HL-60/S4 treated with phorbol 12-myristate 13-acetate at 8.2 ng/mL for 4 days and 3 days (cell line): ENCODE data around the gene GDF9.

Experiments
- in situ Hi-C: fragments of 300-500 bp; cut with MboI; formaldehyde crosslinking; loops from 2 replicates; pipeline ENCODE4 v1.15.0; 2022; ENCODE audit warnings: low sequenced_read_pairs

The GDF9 gene

DNA sequence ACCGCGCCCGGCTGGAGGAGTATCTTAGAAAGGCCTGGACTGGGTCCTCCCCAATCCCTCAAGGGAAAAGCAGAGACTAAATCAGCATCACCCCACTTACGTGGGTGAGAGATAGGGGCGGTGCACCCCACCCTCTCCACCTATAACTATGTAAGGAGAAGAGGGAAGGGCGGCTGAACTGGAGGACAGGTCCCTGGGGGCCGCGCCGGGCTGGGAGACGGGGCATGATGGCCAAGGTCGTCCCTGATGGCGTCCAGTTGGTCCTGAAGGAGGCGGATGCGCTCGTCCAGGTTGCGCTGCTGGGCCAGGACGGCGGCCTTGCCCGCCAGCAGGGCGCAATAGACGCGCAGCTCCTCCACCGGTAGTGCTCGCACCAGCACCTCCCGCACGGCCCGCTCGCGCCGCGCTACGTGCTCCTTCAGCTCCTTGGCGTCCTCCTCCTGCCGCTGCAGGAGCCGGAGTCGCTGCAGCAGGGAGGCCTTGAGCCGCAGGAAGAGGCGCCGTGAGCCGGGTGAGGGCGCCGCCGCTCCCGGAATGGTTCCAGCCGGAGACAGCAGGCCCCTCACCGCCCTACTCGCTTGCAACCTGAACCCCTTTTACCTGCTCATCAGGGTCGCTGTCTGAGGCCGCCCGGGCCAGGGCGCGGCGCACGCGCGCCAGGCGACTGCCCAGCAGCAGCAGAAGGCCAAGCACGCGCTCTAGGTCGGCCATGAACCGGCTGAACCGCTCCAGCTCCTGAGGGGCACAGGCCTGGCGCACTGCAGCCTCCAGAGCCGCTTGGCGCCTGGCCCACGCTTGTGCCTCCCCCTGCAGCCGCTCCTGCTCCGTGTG is 43.4 kb downstream of the GDF9 start:
- in situ Hi-C loops: no loop called here

GRCh38 chr5:132821791-132822190 is 44.5 kb downstream of the GDF9 start:
- in situ Hi-C loops: no loop called here

- in situ Hi-C loops: no loop called here
Measured at GRCh38 chr5:132821350-132821749, 44.9 kb downstream of the GDF9 start.

- in situ Hi-C loops: no loop called here
Measured at GRCh38 chr5:132820162-132820754, 46.0 kb downstream of the GDF9 start.

DNA sequence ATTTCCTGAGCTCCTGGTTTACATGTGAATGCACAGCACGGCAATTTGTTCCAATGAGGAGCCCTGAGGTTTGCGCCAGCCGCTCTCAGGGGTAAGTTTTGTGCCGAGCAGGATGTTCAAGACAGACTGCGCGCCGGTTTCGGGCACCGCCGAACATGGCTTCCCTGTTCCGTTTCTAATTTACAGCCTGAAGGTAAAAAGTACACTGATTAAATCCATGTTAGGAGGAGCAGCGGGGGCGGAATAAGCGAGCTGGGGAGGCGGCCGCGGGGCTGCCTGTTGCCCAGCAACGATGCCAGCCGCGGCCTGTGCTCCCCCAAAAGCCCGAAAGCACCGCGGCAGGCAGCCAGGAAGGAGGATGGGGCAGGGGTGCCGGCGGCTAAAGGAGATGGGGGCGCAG is 46.8 kb downstream of the GDF9 start:
- in situ Hi-C loops: no loop called here

DNA sequence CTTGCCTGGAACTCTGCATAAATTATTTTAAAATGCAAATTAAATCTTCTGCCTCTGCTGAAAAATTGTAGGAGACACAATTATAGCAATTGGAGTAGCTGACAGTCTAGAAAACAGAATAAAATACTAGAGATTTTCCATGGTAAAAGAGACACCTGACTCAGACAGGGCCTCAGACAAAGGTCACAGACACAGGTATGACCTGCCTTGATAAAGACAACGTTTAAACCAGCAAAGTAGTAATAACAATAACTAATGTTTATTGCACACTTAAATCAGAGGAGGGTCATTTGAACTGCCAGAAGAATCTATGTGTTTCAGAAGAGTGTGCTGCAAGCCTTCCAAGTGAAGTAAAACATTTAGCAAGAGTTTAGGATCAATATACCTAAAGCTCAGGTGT is 49.3 kb downstream of the GDF9 start:
- in situ Hi-C loops: no loop called here

DNA sequence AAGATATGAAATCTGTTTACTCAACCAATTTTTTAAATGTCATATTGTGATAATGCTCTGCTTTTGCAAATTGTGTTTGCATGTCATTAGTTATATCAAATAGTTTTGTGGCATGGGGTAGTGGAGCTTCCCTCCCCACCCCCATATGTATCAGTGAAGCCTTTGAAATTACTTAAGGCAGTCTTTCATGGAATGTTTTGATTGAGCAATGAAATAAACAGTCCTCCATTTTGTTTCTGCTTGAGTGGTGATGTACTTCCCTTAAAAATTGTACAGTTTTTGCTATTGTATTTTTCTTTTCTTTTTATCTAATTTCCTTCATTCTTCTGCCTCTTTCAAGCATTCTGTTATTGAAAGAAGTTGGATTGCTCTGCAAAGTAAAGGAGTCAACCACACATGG is 49.7 kb downstream of the GDF9 start:
- in situ Hi-C loops: no loop called here

DNA sequence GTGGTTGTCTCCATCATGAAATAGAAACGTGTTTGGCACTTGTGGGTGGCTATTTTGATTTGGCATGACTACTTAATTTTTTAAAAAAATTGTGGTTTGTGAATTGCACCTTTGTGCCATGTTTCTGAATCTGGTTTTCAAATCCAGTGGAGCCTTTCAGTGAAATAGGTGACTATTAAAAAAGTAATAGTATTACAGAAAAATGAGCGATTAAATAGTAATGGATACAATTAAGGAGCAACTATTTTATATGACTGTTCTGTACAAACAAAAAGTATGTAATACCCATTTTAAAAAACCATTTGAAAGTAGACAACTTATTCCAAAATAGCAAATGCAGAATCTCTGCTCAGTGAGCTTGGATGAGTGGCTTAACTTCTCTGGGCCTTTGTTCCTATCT is 50.2 kb downstream of the GDF9 start:
- in situ Hi-C loops: no loop called here

DNA sequence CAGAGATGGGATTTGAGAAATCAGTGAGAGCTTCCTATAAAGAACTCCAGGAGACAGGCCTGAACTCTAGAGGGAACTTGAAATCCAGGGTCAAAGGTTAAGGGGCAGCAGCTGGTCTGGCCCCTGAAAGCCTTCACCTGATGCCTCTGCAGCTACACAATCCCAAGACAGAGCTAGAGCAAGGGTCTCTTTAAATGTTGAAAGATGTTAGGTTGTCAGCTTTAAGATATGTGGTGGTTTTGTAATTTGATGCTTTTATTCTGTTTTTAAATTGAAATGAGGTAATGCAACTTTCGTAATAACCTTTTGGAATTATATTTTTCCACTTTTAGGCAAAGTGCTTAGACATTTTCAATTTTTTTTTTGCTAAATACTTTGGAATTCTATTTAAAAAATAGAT is 50.8 kb downstream of the GDF9 start:
- in situ Hi-C loops: no loop called here

GRCh38 chr5:132814503-132815294 is 51.6 kb downstream of the GDF9 start:
- in situ Hi-C loops: no loop called here

- in situ Hi-C loops: no loop called here
Measured at GRCh38 chr5:132813599-132814502, 52.4 kb downstream of the GDF9 start.

DNA sequence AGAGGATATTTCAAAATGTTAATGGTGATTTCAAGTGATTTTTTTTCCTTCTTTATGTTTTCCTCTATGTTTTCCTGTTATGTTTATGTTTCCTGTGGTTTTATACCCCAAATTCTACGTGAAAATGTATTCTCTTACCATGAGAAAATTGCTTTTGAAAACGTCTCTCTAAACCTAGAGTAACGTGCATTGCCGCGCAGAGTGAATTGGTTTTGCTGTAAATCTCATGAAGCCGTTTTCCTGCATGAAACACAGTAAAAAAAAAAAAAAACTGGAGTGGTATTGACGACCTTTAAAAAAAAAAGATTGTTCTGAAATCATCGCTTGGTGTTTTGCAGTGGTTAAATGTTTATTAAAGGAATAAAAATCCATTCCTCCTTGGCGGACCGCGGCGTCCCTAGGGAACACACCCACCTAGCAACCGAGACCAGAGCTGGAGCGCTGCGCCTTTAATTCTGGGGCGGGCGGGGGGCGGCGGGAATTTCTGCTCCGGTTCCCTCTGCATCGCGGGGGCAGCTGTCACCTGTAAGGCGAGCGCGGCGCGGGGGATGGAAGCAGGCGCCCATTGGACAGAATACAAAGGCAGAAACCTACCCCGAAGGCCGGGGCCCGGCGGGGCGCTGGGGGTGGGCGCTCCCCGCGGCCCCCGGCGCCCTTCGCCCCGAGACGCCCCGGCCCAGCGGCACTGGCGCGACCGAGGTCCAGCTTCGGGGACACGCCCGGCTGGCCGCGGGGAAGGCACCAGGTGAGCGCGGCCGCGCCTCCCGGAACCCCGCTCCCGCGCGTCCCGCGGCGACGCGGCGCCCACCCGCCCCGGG is 53.3 kb downstream of the GDF9 start, which contains the start of gene SOWAHA:
SOWAHA (plus strand) TSS at position 522 of the 818 bp plus-strand sequence. CDS start 320 bp downstream, outside the sequence.
- in situ Hi-C loops: no loop called here

- in situ Hi-C loops: no loop called here
Measured at GRCh38 chr5:132812123-132812765, 54.0 kb downstream of the GDF9 start.
